GM18526 (cell line): ENCODE measurements around the gene CSRNP3.

ENCODE experiments used
- POLR2A ChIP-seq: IDR thresholded peaks from 3 replicates; pipeline ENCODE4 v1.6.1; 2011; ENCODE audit not compliant: insufficient read length; ENCODE audit errors: extremely low read depth

The CSRNP3 gene

GRCh38 chr2:165456027-165456426 is 13.5 kb upstream of the CSRNP3 start:
- TF ChIP-seq POLR2A = no peak

DNA sequence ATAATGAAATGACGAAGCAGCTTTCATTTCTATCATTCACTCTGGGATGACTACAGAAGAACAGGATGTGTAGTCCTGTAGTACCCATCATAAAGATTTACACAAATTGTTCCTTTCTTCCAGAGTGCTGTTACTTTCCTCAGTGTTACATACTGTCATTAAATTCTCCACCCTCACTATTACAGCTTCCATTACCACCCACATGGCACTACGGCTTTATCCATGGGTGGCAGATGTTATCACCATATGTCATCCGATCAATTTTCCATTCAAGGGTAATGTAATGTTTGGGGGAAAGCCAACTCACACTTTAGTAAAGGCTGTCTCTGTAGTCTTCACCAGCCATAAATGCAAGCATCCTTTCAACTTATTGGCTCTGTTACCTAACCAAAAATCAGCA is 7.1 kb upstream of the CSRNP3 start:
- no peak for TF ChIP-seq POLR2A

DNA sequence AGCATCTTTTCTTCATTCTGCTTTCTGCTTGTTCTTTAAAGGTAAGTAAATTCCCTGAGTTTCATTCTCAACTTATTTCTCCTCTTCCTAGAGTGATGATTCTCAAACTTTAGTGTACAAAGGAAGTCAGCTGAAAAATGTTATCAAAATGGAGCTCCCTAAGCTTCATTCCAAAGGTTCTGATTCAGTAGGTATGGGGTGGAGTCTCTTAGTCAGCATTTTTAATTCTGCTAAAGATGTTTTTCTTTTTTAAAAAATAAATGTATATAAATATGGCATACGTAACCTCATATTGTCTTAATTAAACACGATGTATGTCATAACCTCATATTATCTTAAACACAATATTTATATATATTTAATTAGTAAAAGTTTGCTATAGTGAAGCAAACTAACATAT is 3.1 kb upstream of the CSRNP3 start:
- no peak for TF ChIP-seq POLR2A

GRCh38 chr2:165467921-165468320 is 1.6 kb upstream of the CSRNP3 start:
- TF ChIP-seq POLR2A = no peak

- no peak for TF ChIP-seq POLR2A
Measured at GRCh38 chr2:165470361-165470760, 863 bp downstream of the CSRNP3 start.

DNA sequence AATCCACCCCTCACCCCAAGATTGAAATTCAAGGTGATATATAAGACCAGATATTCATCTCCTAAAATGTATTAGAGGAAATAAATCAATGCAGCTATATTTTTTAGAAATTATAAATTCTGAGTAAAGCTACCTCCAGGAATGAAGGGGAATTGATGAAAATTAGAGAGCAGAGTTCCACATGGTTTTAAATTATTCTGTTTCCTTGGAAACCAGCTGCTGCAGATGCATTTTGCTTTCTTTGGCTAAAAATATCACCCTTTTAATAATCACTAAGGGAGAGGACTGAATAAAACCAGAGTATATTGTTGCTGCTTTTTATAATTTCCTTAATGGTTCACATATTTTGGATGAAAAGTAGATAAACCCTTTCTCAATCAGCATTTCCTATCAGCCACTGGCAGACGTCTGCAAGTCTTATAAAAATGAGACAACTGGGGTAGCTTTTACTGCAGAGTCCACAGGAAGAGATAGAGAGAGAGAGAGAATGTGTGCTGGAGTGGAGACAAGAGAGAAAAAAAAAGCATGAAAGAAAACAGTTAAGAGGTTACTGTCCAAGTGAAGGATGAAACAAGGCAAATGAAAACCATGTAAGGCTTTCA is 2.0 kb downstream of the CSRNP3 start:
- no peak for TF ChIP-seq POLR2A

- no peak for TF ChIP-seq POLR2A
Measured at GRCh38 chr2:165472922-165473321, 3.4 kb downstream of the CSRNP3 start.

DNA sequence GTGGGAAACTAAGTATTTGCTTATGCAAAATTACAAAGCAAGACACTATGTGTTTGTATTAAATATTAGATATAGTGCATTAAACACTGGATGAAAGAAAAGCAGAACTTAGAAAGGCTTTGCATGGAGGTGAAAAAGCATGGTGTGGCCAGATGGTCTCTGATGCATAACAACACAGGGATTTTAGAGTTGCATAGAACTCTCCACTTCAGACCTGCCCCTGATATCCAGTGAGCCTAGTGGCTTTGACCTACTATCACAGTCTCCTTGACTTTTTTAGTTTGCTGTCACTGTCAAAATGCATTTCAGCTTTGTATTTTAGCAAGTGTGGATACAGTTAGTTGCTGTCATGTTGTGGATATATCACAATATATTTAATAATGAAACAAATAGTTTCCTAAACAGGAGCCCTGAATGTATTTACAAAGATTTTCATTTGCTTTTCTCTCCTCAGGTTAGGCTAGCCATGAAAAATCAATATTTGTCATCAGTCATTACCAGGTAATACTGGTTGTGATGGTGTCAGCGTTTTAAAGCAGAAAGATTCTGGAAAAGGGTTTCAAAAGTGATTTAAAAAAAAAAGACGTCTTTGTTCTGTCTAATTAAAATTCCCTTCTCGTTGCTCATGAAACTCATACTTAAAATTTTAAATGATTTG is 5.2 kb downstream of the CSRNP3 start:
- no peak for TF ChIP-seq POLR2A

GRCh38 chr2:165475277-165476004 is 5.9 kb downstream of the CSRNP3 start:
- no peak for TF ChIP-seq POLR2A

GRCh38 chr2:165479856-165480255 is 10.4 kb downstream of the CSRNP3 start:
- TF ChIP-seq POLR2A = no peak

DNA sequence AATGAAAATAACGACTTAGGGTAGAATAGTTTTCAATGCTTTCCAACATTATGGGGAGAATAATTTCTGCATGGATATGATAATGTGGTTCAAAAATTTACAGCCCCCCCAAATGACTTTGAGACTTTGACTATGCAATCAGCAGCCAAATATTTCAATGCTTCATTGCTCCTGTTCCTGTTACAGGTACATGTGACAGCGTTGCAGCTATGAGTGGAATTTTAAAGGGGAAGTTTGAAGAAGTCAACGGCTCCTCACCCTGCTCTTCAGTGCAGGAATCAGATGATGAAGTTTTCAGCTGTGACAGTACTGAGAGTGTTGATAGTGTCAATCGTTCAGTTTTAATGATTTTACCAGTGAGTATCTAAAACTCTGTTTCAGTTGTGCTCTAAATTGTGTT is 25.1 kb downstream of the CSRNP3 start:
- TF ChIP-seq POLR2A = no peak

DNA sequence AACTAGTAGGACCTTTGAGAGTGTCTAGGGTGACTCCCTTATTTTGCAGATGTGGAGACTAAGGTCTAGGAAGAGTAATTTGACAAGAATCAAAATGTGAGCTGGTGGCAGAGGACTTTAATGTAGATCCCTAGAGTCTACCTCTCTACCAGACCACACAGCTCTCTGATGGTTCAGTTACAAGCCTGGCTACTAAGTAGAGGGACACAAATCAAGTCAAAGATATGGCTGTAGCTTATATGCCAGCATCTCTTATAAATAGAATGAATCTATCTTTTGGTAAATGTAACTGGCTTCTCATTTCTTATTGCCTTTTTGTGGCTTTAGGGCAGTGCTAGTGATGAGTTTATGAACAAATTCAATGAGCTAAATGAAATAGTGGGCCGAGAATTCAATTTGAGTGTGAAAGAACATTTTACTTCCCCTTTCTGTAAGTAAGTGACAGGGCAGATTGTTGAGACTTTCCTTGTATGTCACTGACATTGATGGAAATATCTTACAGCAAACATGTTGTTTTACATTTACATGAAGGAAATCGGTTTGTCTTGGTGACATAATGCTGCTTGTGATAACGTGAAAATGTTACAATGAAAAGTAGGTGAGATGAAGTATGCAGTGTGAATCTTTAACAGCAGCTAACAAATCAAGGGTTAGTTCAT is 28.3 kb downstream of the CSRNP3 start:
- no peak for TF ChIP-seq POLR2A

DNA sequence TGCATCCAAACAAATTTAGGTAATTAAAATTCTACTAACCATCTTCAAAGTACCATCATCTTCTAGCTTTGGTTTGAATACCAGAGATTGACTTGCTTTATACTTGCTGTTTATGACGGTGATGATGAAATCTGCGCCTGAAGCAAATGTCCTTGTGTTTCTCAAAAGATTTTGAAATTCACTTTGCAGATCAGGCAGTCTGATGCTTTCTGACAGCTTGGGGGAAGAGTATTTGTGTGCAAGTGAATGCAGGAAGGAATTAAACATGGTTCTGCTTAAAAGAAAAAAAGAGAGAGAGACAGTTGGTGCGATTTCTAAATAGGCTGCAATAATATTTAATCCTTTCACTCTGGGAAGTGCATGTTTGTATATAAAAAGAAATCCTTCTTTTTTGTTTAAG is 29.6 kb downstream of the CSRNP3 start:
- no peak for TF ChIP-seq POLR2A

- TF ChIP-seq POLR2A = no peak
Measured at GRCh38 chr2:165500001-165500400, 30.5 kb downstream of the CSRNP3 start.

DNA sequence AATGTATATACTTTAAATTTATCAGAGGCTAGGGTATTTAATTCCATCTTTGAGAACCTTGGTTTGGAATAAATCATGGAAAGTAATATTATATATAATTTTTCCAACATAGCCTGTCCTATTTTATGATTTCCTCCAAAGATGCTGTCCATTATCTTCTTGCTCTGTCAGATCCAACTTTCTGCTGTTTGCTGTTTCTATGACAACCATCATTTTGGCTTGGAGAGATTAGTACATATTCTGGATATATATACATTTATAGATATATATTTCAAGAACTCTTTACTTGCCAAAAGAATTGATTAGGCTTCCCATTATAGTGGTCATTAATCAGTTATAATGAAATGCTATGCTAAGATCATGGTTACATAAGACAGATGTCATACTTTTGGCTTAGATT is 31.3 kb downstream of the CSRNP3 start:
- TF ChIP-seq POLR2A = no peak

DNA sequence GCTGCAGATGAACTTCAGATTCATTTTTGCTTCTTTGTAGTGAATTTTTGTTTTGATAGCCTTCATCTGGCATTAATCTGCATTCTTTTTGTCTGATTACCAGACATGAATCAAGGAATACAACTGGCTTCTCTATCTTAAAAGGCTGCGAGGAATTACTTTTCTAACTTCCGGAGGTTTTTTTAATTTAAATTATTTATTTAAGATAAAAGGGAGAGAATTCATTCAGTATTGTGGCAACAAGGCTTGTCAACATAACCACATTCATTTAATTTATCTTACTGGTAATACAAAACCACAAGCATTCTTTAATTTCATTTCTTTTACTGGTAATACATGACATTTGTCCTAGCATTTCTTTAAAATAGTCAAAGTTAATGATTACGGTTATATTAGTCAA is 36.0 kb downstream of the CSRNP3 start:
- no peak for TF ChIP-seq POLR2A

DNA sequence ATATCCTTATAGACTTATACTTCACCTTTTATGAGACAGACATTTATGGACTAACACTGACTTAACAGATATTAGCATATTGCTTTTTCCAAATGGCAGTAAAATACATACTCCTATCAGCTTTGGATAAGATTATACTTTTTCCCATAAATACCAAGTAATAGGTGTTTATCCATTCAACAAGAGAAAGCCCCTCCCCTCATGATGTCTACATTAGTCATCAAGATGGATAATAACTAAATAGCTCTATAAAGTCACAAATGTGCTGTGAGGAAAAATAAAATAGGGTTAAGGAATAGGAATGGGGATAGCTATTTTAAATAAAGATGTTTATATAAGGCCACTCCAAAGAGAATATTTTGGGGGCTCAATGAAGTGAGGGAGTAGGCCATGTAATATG is 39.4 kb downstream of the CSRNP3 start:
- no peak for TF ChIP-seq POLR2A

- TF ChIP-seq POLR2A = no peak
Measured at GRCh38 chr2:165513479-165513878, 44.0 kb downstream of the CSRNP3 start.
